Measurements from ENCODE around the gene CTSZ. TPM values are rescaled to one million over a fixed set of nuclear protein-coding genes. Genes with fewer than 3 reads are reported as not detected.

The CTSZ gene
- total and polyA plus RNA-seq, 2 of the 4 experiments (the other 2 are of a cell fraction), result 46.1 to 88.5 TPM

DNA sequence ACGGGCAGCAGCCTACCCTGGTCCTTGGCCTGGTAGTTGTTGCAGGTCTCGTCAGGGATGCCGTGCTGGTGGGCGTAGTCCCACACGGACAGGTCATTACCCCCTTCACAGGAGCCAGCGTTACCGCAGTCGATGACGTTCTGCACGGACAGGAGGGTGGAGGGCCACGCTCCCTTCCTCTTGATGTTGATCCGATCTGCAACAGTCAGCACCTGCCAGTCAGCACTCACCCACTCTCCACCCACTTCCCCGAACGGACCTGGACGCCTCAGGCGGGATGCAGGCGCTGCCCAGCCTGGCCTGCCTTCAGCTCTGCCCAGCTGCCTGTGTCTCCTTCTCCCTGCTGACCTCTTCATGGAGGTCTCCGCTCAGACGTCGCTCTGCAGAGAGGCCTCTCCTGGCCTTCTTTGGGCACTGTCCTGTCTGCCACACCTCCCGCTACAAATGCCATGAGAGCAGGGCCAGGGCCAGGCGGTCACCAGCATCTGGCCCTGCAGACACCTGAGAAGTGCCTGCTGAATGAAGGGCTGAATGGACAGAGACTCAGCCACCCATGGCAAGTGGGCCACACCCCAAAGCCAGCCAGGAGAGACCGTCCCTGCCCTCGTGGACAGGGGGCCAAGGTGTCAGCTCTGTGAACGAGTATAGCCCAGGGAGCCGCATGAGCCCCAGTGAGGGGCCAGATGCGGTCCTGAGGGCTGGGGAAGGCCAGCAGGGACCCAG, 5.4 kb downstream of the CTSZ start:
- Histone ChIP-seq H3K4me2 (ENCODE audit: low read depth, low read length) (no peak overlapping the region), H3K14ac (replicated peaks; ENCODE audit: low read depth, low read length) (no peak overlapping the region), H3K9me3 (ENCODE audit: control insufficient read depth, insufficient read depth, low read length) (no peaks in the 10 kb centered on the region), H3K9ac (ENCODE audit: low read depth, low read length) (no peak overlapping the region), H3K27ac (ENCODE audit: insufficient read depth, low read length) (no peak overlapping the region), H3K4me3 (ENCODE audit: insufficient read depth, low read depth, low read length) (no peak overlapping the region), H2BK20ac (ENCODE audit: low read depth, low read length) (no peak overlapping the region), H2AK5ac (ENCODE audit: low read depth, low read length) (no peak overlapping the region), H2AFZ (replicated peaks; ENCODE audit: low read length, poor library complexity) (peak overlapping the region; percentile 5), H3K36me3 (ENCODE audit: control insufficient read depth, insufficient read depth, low read length) (peaks cover 22% of the 10 kb centered on the region), H2BK15ac (ENCODE audit: low read depth, low read length) (no peak overlapping the region), H3K56ac (ENCODE audit: extremely low read depth, insufficient read depth, low read length) (no peak overlapping the region), H3K4ac (ENCODE audit: low read depth, low read length) (no peak overlapping the region), H4K91ac (ENCODE audit: insufficient read depth, low read depth, low read length) (no peak overlapping the region), H3K79me1 (ENCODE audit: low read depth in 1 of 2, low read length in 2 of 2) (peaks cover 10 to 33% of the 10 kb centered on the region in 2 experiments; a peak in 3 of 4 replicates), H3K18ac (ENCODE audit: low read depth, low read length) (no peak overlapping the region), H3K9me1 (ENCODE audit: insufficient read depth, low read length) (peaks cover 11% of the 10 kb centered on the region; the same call in 1 of the 2 replicates), H4K5ac (ENCODE audit: low read depth, low read length) (no peak overlapping the region), H4K20me1 (ENCODE audit: insufficient read depth, low read length) (no peaks in the 10 kb centered on the region; the same call in 1 of the 2 replicates), H2BK5ac (ENCODE audit: low read depth, low read length, poor library complexity, severe bottlenecking) (no peak overlapping the region), H3K23ac (ENCODE audit: low read depth, low read length) (no peak overlapping the region), H3K4me1 (ENCODE audit: control insufficient read depth, insufficient read depth, low read length) (peaks cover 12% of the 10 kb centered on the region), H2AK9ac (replicated peaks; ENCODE audit: low read depth, low read length, poor library complexity) (peak overlapping the region; percentile 26), H3K27me3 (ENCODE audit: control insufficient read depth, insufficient read depth, low read length) (no peaks in the 10 kb centered on the region), H4K8ac (ENCODE audit: low read depth in 2 of 2, low read length in 2 of 2) (no peak overlapping the region), H2BK120ac (ENCODE audit: low read depth, low read length) (no peak overlapping the region)
- ChIA-PET CTCF (no interaction called here), POLR2A (ENCODE audit: unreplicated experiment) (no interaction called here)
- intact Hi-C loops (cut with micrococcal nuclease), result no loop called here
- no TSS peak for BruUV-seq (replicated peaks)
- dilution Hi-C loops (cut with HindIII; ENCODE audit: low sequenced_read_pairs, unreplicated experiment), result no loop called here
- TF ChIP-seq RCOR1 (IDR thresholded peaks at IDR 0.05; ENCODE audit: insufficient replicate concordance, low read length) (no peak), SMC3 (IDR thresholded peaks at IDR 0.05; ENCODE audit: low read depth, low read length) (no peak), BHLHE40 (IDR thresholded peaks at IDR 0.05; ENCODE audit: low read depth, low read length) (no peak), MAZ (IDR thresholded peaks at IDR 0.05; ENCODE audit: borderline replicate concordance, low read depth, low read length) (no peak), MXI1 (IDR thresholded peaks at IDR 0.05; ENCODE audit: borderline replicate concordance, low read depth, low read length) (no peak), CEBPB (IDR thresholded peaks at IDR 0.05; ENCODE audit: low read depth, low read length) (no peak), FOS (IDR thresholded peaks at IDR 0.05; ENCODE audit: low read depth, low read length) (no peak), POLR2A (IDR thresholded peaks at IDR 0.05; ENCODE audit: low read depth, low read length) (no peak)
- DNase-seq (no peak), ATAC-seq (ENCODE audit: low read depth) (no peak)
- 95% methylated on average over 23 of the region's 27 CpGs; no CpG with 5 or more reads in 1 of the 2 experiments for WGBS, 2 experiments (ENCODE audit: extremely low coverage in 2 of 2, insufficient read length in 1 of 2)
- in situ Hi-C loops (cut with MboI; ENCODE audit: low sequenced_read_pairs), result no loop called here

All from IMR-90 (cell line).